ENCODE data around the gene C9orf152.

The C9orf152 gene

GRCh38 chr9:110179734-110180133 is 28.2 kb downstream of the C9orf152 start:
- Histone ChIP-seq H3K4me3 (ENCODE audit: low read depth, low read length, poor library complexity, severe bottlenecking) (no peak overlapping the region), H4K20me1 (ENCODE audit: insufficient read depth, low read length) (no peaks in the 10 kb centered on the region), H3K36me3 (ENCODE audit: insufficient read depth, low read length) (no peaks in the 10 kb centered on the region; the same call in 1 of the 2 replicates), H3K4me1 (ENCODE audit: insufficient read depth, low read length, severe bottlenecking) (peaks cover 3% of the 10 kb centered on the region), H3K4me2 (ENCODE audit: low read length) (no peak overlapping the region), H3F3A (ENCODE audit: insufficient read depth, low read length) (no peaks in the 10 kb centered on the region), H3K27me3 (ENCODE audit: insufficient read depth, low read length) (no peaks in the 10 kb centered on the region), H3K9ac (ENCODE audit: low read length) (no peak overlapping the region), H3K9me3 (ENCODE audit: low read length) (no peaks in the 10 kb centered on the region), H3K79me2 (ENCODE audit: insufficient read depth, low read length) (no peaks in the 10 kb centered on the region), H3K27ac (ENCODE audit: low read depth, low read length, poor library complexity, severe bottlenecking) (no peak overlapping the region), H3K9me2 (ENCODE audit: low read depth, low read length) (no peaks in the 10 kb centered on the region), H2AFZ (ENCODE audit: low read length) (no peak overlapping the region)
- TF ChIP-seq CTCF (IDR thresholded peaks at IDR 0.05; ENCODE audit: low read length) (no peak), EZH2 (IDR thresholded peaks at IDR 0.05; ENCODE audit: borderline replicate concordance, low read length) (no peak)

- H3K27me3 ChIP-seq (ENCODE audit: insufficient read depth, low read length): no peaks in the 10 kb centered on the region
- no peak overlapping the region for H3K4me3 ChIP-seq (ENCODE audit: low read depth, low read length, poor library complexity, severe bottlenecking)
- no peaks in the 10 kb centered on the region for H3K9me2 ChIP-seq (ENCODE audit: low read depth, low read length)
- H2AFZ ChIP-seq (ENCODE audit: low read length): no peak overlapping the region
- TF ChIP-seq EZH2 (IDR thresholded peaks at IDR 0.05; ENCODE audit: borderline replicate concordance, low read length) (no peak), CTCF (IDR thresholded peaks at IDR 0.05; ENCODE audit: low read length) (no peak)
- H3K9ac ChIP-seq (ENCODE audit: low read length): no peak overlapping the region
- H3F3A ChIP-seq (ENCODE audit: insufficient read depth, low read length): no peaks in the 10 kb centered on the region
- no peaks in the 10 kb centered on the region; the same call in 1 of the 2 replicates for H3K36me3 ChIP-seq (ENCODE audit: insufficient read depth, low read length)
- no peak overlapping the region for H3K4me2 ChIP-seq (ENCODE audit: low read length)
- H4K20me1 ChIP-seq (ENCODE audit: insufficient read depth, low read length): no peaks in the 10 kb centered on the region
- H3K27ac ChIP-seq (ENCODE audit: low read depth, low read length, poor library complexity, severe bottlenecking): no peak overlapping the region
- peaks cover 3% of the 10 kb centered on the region for H3K4me1 ChIP-seq (ENCODE audit: insufficient read depth, low read length, severe bottlenecking)
- no peaks in the 10 kb centered on the region for H3K79me2 ChIP-seq (ENCODE audit: insufficient read depth, low read length)
- H3K9me3 ChIP-seq (ENCODE audit: low read length): no peaks in the 10 kb centered on the region
These were observed 29.7 kb downstream of the C9orf152 start for GRCh38 chr9:110178281-110178680.

- no peaks in the 10 kb centered on the region for H3K9me2 ChIP-seq (ENCODE audit: low read depth, low read length)
- no peaks in the 10 kb centered on the region for H3K79me2 ChIP-seq (ENCODE audit: insufficient read depth, low read length)
- no peaks in the 10 kb centered on the region for H3F3A ChIP-seq (ENCODE audit: insufficient read depth, low read length)
- peaks cover 3% of the 10 kb centered on the region for H3K4me1 ChIP-seq (ENCODE audit: insufficient read depth, low read length, severe bottlenecking)
- no peak overlapping the region for H3K4me3 ChIP-seq (ENCODE audit: low read depth, low read length, poor library complexity, severe bottlenecking)
- H3K9ac ChIP-seq (ENCODE audit: low read length): no peak overlapping the region
- H4K20me1 ChIP-seq (ENCODE audit: insufficient read depth, low read length): no peaks in the 10 kb centered on the region
- no peaks in the 10 kb centered on the region for H3K27me3 ChIP-seq (ENCODE audit: insufficient read depth, low read length)
- H2AFZ ChIP-seq (ENCODE audit: low read length): no peak overlapping the region
- no peak overlapping the region for H3K27ac ChIP-seq (ENCODE audit: low read depth, low read length, poor library complexity, severe bottlenecking)
- H3K9me3 ChIP-seq (ENCODE audit: low read length): no peaks in the 10 kb centered on the region
- peaks cover 18% of the 10 kb centered on the region for H3K36me3 ChIP-seq (ENCODE audit: insufficient read depth, low read length)
- no peak overlapping the region for H3K4me2 ChIP-seq (ENCODE audit: low read length)
- TF ChIP-seq EZH2 (IDR thresholded peaks at IDR 0.05; ENCODE audit: borderline replicate concordance, low read length) (no peak), CTCF (IDR thresholded peaks at IDR 0.05; ENCODE audit: low read length) (peak; percentile 10; the same call in 1 of the 2 replicates)
These were observed 32.5 kb downstream of the C9orf152 start for GRCh38 chr9:110175275-110175968.

All from OCI-LY1 (cell line).